NCI-H128 (cell line): Measurements from ENCODE around the gene ZNF526.
A peak's percentile ranks its signal among the peaks of the same experiment; 100 is the strongest.

ENCODE experiments used
- DNase-seq: peaks from one replicate; lab custom pipeline; 2025; ENCODE audit not compliant: unreplicated experiment; lab: John Stamatoyannopoulos, UW

The ZNF526 gene

DNA sequence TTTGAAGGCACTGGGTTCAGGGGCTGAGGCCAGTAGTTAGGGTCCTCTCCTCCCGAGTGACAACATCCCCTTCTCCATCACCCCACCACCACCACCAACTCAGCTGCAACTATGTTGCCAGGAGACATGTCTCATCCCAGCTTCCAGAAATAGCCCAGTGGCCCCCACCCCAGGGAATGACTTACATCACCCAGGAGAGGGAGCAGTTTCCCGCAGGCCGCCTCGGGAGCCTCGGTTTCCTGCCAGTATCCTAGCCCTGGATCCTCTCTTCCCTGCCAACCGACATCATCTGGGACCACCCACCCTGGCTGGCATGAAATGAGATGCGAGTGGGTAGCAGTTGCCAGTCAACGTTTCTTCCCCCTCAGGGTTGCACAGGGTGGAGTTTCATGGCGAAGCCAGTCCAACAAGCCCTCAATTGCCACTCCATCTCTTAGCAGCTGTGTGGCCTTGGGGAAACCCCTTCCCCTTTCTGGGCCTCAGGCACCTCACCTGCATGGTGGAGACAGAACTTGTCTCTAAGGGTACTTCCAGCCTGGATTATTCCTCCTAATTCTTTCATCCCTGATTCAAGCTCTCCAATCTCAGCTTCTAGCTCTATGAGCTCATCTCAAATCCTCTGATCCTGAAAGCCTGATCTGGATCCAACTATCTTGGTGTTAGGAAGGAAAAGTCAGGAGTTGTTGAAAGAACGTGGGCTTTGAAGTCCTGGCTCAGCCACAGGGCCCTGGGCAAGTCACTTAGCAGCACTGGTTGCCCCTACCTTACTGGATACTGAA is 26.2 kb downstream of the ZNF526 start:
- DNase-seq = no peak

GRCh38 chr19:42246922-42247639 is 27.0 kb downstream of the ZNF526 start:
- DNase-seq = no peak

GRCh38 chr19:42247640-42248199 is 27.6 kb downstream of the ZNF526 start:
- no peak for DNase-seq

DNA sequence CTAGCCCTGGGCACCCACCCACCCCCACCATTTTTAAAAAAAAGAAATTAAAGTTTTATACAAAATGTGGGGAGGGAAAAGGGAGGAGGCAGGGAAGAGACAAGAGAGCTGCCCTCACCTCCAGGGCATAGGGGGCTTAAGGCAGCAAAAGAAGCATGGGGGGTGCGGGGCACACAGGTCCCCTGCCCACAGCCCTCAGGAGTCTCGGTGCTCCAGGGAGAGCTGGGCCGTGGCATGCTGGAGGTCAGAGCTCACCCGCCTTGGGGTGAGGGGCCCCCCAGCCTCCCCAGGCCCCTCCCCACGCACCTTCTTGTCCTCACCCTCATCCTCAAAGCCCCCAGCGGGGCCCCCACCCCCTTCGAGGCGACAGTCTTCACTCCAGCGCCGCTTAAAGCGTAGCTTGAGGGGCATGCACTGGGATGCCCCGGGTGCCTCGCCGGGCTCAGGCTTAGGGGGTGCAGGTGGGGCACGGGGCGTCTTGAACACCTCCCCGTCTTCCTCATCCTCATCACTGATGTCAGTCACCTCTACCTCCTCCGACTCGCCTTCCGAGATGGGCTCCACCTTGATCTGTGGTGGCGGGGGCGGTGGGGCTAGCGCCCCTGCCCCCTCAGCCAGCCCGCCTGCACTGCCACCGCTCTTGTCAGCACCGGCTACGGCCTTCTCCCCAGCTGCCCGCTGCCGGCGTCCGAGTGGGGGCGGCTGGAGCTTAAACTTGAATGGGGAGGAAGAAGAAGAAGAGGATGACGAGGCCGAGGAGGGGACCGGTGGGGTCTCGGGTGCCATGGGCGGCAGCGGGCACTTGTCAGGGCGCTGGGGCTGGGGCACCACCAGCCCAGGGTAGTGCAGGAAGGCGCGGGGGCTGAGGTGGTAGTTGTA is 28.4 kb downstream of the ZNF526 start:
- DNase-seq = no peak

DNA sequence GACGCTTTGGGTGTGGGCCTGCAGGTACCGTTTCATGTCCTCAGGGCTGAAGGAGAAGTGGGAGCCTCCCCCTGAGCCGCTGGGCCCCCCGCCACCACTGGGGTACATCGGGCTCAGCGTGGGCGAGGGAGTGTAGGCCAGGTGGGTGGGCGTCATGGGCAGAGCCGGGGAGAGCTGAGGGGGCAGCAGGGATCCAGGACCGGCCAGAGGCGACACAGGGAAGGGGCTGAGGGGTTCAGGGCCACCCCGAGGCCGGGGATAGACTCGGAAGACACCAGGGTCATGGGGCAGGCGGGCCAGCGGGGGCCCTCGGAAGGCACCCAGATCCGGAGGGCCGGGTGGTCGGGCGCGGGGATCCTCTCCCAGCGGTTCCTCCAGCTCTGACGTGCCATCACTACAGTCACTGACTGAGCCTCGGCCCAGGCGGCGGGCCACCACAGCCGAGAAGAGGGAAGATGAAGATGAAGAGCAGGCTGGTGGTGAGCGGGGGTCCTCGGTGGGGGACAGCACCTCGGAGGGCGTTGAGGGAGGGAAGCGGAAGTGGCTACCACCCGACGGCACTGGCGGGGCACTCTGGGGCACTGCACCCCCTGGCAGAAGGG is 29.1 kb downstream of the ZNF526 start:
- no peak for DNase-seq

- DNase-seq = no peak
Measured at GRCh38 chr19:42249769-42250168, 29.7 kb downstream of the ZNF526 start.

- no peak for DNase-seq
Measured at GRCh38 chr19:42250183-42250665, 30.1 kb downstream of the ZNF526 start.

- DNase-seq = no peak
Measured at GRCh38 chr19:42250666-42251531, 30.8 kb downstream of the ZNF526 start.

DNA sequence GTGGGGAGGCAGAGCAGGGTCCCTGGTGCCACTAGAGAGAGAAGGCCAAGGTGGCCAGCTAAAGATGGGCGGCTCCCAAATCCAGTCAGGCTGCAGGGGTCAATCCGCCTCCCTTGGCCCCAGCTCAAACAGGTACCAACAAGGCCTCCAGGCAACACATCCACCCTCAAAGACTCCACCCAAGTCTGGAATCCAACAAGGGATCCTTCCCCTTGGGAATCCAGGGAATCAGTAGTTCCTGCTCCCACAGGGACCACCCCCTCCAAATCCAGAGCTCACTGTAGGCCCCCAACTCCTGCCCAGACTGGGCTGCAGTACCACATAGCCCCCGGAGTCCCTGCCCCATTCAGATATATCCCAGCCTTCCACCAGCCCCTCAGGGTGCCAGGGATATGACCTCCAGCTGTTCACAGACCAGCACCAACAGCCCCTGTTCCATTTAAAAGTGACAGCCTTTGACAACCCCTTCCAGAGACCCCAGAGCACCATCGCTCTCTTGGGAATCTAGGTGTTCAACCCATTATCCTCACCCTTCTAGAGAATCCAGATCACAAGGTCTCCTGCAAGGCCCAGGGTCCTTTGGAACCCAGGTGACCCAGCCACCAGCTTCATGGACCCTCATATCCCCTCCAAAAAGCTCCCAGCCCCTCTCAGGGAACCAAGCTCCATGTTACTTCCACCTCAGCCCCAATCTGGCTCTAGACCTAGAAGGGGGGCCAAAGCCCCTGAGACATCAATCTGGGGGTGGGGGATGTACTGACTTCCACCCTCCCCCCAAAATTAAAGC is 31.7 kb downstream of the ZNF526 start:
- no peak for DNase-seq

DNA sequence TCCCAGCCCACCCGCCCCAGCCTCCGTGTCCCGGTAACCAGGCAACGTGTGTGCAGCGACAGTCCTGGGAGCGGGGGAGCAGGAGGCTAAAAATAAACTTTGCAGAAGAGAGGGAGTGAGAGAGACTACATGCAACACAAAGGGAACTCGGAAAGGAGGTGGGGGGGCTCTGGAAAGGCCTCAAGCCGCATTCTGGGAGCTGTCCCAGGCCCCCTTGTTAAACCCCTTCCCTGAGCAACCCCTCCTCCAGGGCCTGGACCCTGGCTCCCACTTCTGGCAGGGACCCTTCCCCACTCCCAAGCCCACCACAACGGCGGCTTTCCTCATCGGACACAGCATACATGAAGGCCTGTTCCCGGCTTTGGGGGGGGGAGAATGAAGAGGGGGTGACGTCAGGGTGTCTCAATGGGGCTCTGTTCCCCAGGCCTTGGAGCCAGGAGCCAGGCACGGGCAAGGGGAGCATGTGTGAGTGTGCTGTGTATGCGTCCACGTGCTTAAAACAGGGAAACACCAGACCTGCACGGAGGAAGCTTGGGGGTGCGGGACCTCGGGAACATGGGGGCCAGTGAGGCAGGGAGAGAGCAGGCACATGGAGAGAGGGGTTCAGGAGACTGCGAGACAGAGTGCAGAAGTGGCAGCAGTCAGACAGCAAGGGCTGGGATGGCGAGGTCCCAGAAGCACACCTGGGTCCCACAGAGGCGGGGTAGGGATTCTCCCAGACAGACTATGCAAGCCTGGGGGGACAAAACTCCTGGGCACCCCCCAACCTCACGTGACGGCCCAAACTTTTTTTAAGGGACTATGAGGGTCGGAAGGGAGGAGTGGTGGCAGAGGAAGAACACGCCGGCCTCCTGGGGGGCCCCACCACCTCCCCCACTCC is 32.5 kb downstream of the ZNF526 start:
- no peak for DNase-seq

- no peak for DNase-seq
Measured at GRCh38 chr19:42253245-42254088, 33.4 kb downstream of the ZNF526 start.

- DNase-seq = no peak
Measured at GRCh38 chr19:42254089-42254849, 34.2 kb downstream of the ZNF526 start.

DNA sequence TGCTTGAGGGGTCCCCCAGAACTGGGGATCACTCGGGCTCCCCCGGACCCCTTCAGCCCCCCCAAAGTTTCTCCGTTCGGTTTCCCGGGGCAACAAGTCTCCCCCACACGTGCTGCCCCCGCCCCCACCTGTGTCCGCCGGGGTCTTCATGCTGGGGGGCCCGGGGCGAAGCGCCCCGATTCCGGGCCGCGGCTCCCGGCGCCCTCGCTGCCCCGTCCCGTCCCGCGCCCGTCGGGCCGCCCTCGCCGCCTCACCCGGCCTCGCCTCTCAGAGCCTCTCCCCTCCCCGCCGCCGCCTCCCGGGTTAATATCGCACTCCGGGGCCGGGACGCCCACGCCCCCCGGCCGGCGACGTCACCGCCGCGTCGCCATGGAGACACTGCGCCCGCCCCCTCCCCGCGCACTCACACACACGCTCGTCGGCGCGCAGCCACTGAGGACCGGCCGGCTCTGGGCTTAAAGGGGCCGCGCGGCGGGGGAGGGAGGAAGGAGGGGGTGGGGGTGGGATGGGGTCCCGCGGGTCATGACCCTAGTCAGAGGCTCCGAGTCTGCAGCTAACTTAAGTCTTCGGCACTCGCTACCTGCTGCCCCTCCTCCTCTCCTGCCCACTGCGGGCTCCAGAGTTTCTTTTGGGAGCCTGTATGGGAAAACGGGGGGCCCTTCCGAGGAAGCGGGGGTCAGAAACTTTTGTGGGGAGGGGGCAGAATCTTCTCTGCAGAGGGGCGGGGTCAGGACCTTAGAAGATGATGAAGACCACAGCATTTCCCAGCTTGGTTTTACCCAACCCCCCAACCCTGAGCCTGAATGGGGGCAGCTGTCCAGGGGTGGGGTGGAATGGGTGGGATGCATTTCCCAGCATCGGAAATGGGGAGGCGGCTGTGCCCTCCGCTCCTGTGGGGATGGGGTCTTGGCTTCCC is 35.0 kb downstream of the ZNF526 start, which contains the start of gene ERF:
ERF (minus strand) TSS at position 279 of the 916 bp plus-strand sequence; CDS start at position 150, 129 bp downstream.
- DNase-seq = peak; percentile 81

GRCh38 chr19:42255766-42256745 is 35.9 kb downstream of the ZNF526 start:
- no peak for DNase-seq
